ENCODE data around the gene NEURL1. TPM values are rescaled to one million over a fixed set of nuclear protein-coding genes. Genes with fewer than 3 reads are reported as not detected.
A peak's percentile ranks its signal among the peaks of the same experiment; 100 is the strongest.

NEURL1 gene
- total RNA-seq, 1 experiment from 2014 or later, result 0.84 TPM

- ChIA-PET POLR2A (interaction anchor here (0.6 kb wide), 1 partner anchor 141 kb away, joined by 3 read pairs; no protein-coding TSS in a partner anchor), CTCF (interaction anchor here (0.6 to 1.9 kb wide), 17 partner anchors 11 to 176 kb away, joined by 3 to 9 read pairs (median 4); partner anchors contain the start of gene NEURL1)
- peaks cover 2% of the 10 kb centered on the region; the same call in 1 of the 2 replicates for H3K9me3 ChIP-seq
- H3K4me3 ChIP-seq (ENCODE audit: low read depth, low read length), result no peak overlapping the region
- Mint-ChIP-seq H3K9me3 (ENCODE audit: unreplicated experiment) (peaks cover 2% of the 10 kb centered on the region), H3K4me1 (ENCODE audit: low read depth, unreplicated experiment) (no peaks in the 10 kb centered on the region), H3K36me3 (ENCODE audit: insufficient read depth, unreplicated experiment) (no peaks in the 10 kb centered on the region), H3K4me3 (ENCODE audit: unreplicated experiment) (no peak overlapping the region), H3K27me3 (ENCODE audit: insufficient read depth, unreplicated experiment) (no peaks in the 10 kb centered on the region), H3K27ac (ENCODE audit: unreplicated experiment) (no peak overlapping the region)
- no peaks in the 10 kb centered on the region for H3K27me3 ChIP-seq (replicated peaks; ENCODE audit: control insufficient read depth, insufficient read depth, low read length)
- no TSS peak for BruUV-seq (replicated peaks)
- no peaks in the 10 kb centered on the region for H3K36me3 ChIP-seq (ENCODE audit: control insufficient read depth, insufficient read depth, low read length)
- TF ChIP-seq CTCF (IDR thresholded peaks at IDR 0.05; ENCODE audit: insufficient read depth in 1 of 2, low read depth in 1 of 2, low read length in 1 of 2, severe bottlenecking in 1 of 2, unreplicated experiment in 1 of 2), result peak; percentile 89 to 92
- intact Hi-C loops (cut with micrococcal nuclease; ENCODE audit: unreplicated experiment), result loop anchor here (1.0 to 10.0 kb wide), 4 partner anchors 85 to 262 kb away; partner anchors contain the start of gene SH3PXD2A
- peak; percentile 63 to 77 for DNase-seq
- H3K4me1 ChIP-seq, result no peaks in the 10 kb centered on the region
Observed at GRCh38 chr10:103592186-103593021, 98.9 kb downstream of the NEURL1 start.

GRCh38 chr10:103593022-103593570 is 99.6 kb downstream of the NEURL1 start:
- Mint-ChIP-seq H3K4me1 (ENCODE audit: low read depth, unreplicated experiment) (no peaks in the 10 kb centered on the region), H3K36me3 (ENCODE audit: insufficient read depth, unreplicated experiment) (no peaks in the 10 kb centered on the region), H3K27me3 (ENCODE audit: insufficient read depth, unreplicated experiment) (no peaks in the 10 kb centered on the region), H3K9me3 (ENCODE audit: unreplicated experiment) (no peaks in the 10 kb centered on the region), H3K4me3 (ENCODE audit: unreplicated experiment) (no peak overlapping the region), H3K27ac (ENCODE audit: unreplicated experiment) (no peak overlapping the region)
- Histone ChIP-seq H3K9me3 (no peaks in the 10 kb centered on the region), H3K27me3 (replicated peaks; ENCODE audit: control insufficient read depth, insufficient read depth, low read length) (no peaks in the 10 kb centered on the region), H3K4me3 (ENCODE audit: low read depth, low read length) (no peak overlapping the region), H3K36me3 (ENCODE audit: control insufficient read depth, insufficient read depth, low read length) (no peaks in the 10 kb centered on the region), H3K4me1 (no peaks in the 10 kb centered on the region)
- ChIA-PET POLR2A (no interaction called here), CTCF (interaction anchor here (0.6 to 1.9 kb wide), 17 partner anchors 10 to 176 kb away, joined by 3 to 9 read pairs (median 4); partner anchors contain the start of gene NEURL1)
- no TSS peak for BruUV-seq (replicated peaks)
- intact Hi-C loops (cut with micrococcal nuclease; ENCODE audit: unreplicated experiment), result loop anchor here (5.0 to 10.0 kb wide), 3 partner anchors 86 to 262 kb away; partner anchors contain the start of gene SH3PXD2A
- TF ChIP-seq CTCF (IDR thresholded peaks at IDR 0.05; ENCODE audit: insufficient read depth in 1 of 2, low read depth in 1 of 2, low read length in 1 of 2, severe bottlenecking in 1 of 2, unreplicated experiment in 1 of 2), result no peak
- DNase-seq, result no peak

- Mint-ChIP-seq H3K36me3 (ENCODE audit: insufficient read depth, unreplicated experiment) (no peaks in the 10 kb centered on the region), H3K4me3 (ENCODE audit: unreplicated experiment) (no peak overlapping the region), H3K9me3 (ENCODE audit: unreplicated experiment) (no peaks in the 10 kb centered on the region), H3K27me3 (ENCODE audit: insufficient read depth, unreplicated experiment) (no peaks in the 10 kb centered on the region), H3K27ac (ENCODE audit: unreplicated experiment) (no peak overlapping the region), H3K4me1 (ENCODE audit: low read depth, unreplicated experiment) (peaks cover 7% of the 10 kb centered on the region)
- ChIA-PET CTCF (interaction anchor here (0.6 to 1.0 kb wide), 2 partner anchors 10 to 90 kb away, joined by 3 to 6 read pairs; no protein-coding TSS in a partner anchor), POLR2A (no interaction called here)
- no peaks in the 10 kb centered on the region for H3K36me3 ChIP-seq (ENCODE audit: control insufficient read depth, insufficient read depth, low read length)
- no peak for TF ChIP-seq CTCF (IDR thresholded peaks at IDR 0.05; ENCODE audit: insufficient read depth in 1 of 2, low read depth in 1 of 2, low read length in 1 of 2, severe bottlenecking in 1 of 2, unreplicated experiment in 1 of 2)
- intact Hi-C loops (cut with micrococcal nuclease; ENCODE audit: unreplicated experiment), result loop anchor here (10.0 kb wide), 1 partner anchor 259 kb away; the partner anchor contains the start of gene SH3PXD2A
- H3K4me3 ChIP-seq (ENCODE audit: low read depth, low read length), result no peak overlapping the region
- no peak for DNase-seq
- no peaks in the 10 kb centered on the region for H3K27me3 ChIP-seq (replicated peaks; ENCODE audit: control insufficient read depth, insufficient read depth, low read length)
- no peaks in the 10 kb centered on the region for H3K9me3 ChIP-seq
- no TSS peak for BruUV-seq (replicated peaks)
- H3K4me1 ChIP-seq, result no peaks in the 10 kb centered on the region
Observed at GRCh38 chr10:103595933-103596726, 102.6 kb downstream of the NEURL1 start.

All from Caco-2 (cell line).